ENCODE data around the gene TGFB2.

TGFB2 gene

DNA sequence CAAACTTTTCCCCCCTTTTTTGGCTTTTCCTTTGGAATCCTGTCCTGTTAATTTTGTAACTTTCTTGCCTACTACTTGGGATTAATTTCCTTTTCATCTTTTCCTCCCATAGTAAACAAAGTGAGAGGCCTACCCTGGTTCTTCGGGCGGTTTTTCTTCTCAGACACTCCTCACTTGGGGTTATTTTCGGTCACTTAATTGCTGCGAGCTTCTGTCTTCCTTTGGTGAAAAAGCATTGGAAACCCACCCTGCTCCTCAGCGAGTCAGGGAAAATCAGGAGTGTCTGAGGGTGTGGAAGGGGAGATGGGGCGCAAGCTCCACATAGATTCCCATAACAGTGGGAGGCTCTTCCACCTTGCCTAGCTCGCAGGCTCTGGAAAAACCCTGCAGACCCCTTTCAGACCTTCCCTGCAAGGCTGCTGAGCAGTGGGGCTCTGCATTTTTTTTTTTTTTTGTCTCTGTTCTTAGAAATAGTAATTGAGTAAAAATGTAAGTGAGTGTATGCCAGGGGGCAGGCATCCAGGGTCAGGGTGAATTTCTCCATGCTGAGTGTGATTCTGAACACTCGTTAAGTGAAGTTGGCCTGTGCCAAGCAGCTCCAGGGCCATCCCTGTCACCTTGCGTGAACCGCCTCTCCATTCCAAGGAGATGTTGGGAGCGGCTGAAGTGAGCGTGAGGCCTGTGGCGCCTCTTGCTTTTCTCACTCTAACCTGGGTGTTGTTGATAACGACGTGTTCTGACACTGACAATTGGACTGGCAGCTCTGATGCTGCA, 20.3 kb downstream of the TGFB2 start:
- Histone ChIP-seq H3K36me3 (ENCODE audit: control insufficient read depth, insufficient read depth, low read length) (no peaks in the 10 kb centered on the region), H3K4me3 (ENCODE audit: low read depth, low read length) (no peak overlapping the region), H3K4me1 (ENCODE audit: control insufficient read depth, insufficient read depth, low read length) (no peaks in the 10 kb centered on the region), H3K9me3 (ENCODE audit: control insufficient read depth, insufficient read depth, low read length) (no peaks in the 10 kb centered on the region), H3K27me3 (ENCODE audit: control insufficient read depth, insufficient read depth, low read length) (no peaks in the 10 kb centered on the region), H3K9ac (ENCODE audit: low read depth, low read length) (no peak overlapping the region)

- Histone ChIP-seq H3K4me3 (ENCODE audit: low read depth, low read length) (no peak overlapping the region), H3K4me1 (ENCODE audit: control insufficient read depth, insufficient read depth, low read length) (no peaks in the 10 kb centered on the region), H3K36me3 (ENCODE audit: control insufficient read depth, insufficient read depth, low read length) (no peaks in the 10 kb centered on the region), H3K9ac (ENCODE audit: low read depth, low read length) (no peak overlapping the region), H3K27me3 (ENCODE audit: control insufficient read depth, insufficient read depth, low read length) (no peaks in the 10 kb centered on the region), H3K9me3 (ENCODE audit: control insufficient read depth, insufficient read depth, low read length) (no peaks in the 10 kb centered on the region)
Measured at GRCh38 chr1:218366322-218367052, 21.4 kb downstream of the TGFB2 start.

DNA sequence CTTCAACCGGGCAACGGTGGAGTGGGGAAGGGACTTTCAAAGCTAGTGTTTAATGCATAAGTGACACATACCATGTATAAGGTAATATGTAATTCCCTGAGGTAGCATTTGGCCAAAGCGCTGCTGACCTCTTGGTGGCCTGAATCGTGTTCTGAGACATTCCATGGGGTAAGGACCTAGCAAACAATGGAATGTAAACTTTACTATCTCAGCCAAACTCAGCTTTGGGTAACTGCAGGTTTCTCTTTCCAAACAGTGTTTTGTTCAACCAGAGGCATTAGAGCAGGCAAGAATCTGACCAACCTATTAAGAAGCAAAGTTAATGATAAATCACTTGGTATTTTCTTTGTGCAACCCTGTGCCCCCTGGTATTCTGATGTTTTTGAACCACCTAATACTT, 22.0 kb downstream of the TGFB2 start:
- H3K4me1 ChIP-seq (ENCODE audit: control insufficient read depth, insufficient read depth, low read length): no peaks in the 10 kb centered on the region
- H3K9me3 ChIP-seq (ENCODE audit: control insufficient read depth, insufficient read depth, low read length): no peaks in the 10 kb centered on the region
- no peaks in the 10 kb centered on the region for H3K36me3 ChIP-seq (ENCODE audit: control insufficient read depth, insufficient read depth, low read length)
- no peak overlapping the region for H3K9ac ChIP-seq (ENCODE audit: low read depth, low read length)
- H3K27me3 ChIP-seq (ENCODE audit: control insufficient read depth, insufficient read depth, low read length): no peaks in the 10 kb centered on the region
- H3K4me3 ChIP-seq (ENCODE audit: low read depth, low read length): no peak overlapping the region

DNA sequence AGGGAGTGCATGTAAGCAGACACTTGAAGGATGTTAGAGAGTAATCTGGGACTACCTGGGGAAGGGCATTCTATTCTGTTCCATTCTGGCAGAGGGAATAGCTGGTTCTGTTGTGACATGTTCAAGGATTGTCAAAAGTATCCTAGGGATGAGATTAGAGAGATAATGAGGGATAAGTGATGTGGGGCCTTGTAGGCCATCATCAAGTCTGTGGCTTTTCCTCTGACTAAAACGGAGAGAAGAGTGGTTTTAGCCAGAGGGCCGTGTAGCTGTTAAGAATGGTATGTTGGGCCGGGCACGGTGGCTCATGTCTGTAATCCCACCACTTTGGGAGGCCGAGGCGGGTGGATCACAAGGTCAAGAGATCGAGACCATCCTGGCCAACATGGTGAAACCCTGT, 23.6 kb downstream of the TGFB2 start:
- H3K4me3 ChIP-seq (ENCODE audit: low read depth, low read length): no peak overlapping the region
- no peaks in the 10 kb centered on the region for H3K27me3 ChIP-seq (ENCODE audit: control insufficient read depth, insufficient read depth, low read length)
- H3K9me3 ChIP-seq (ENCODE audit: control insufficient read depth, insufficient read depth, low read length): no peaks in the 10 kb centered on the region
- H3K36me3 ChIP-seq (ENCODE audit: control insufficient read depth, insufficient read depth, low read length): no peaks in the 10 kb centered on the region
- H3K9ac ChIP-seq (ENCODE audit: low read depth, low read length): no peak overlapping the region
- no peaks in the 10 kb centered on the region for H3K4me1 ChIP-seq (ENCODE audit: control insufficient read depth, insufficient read depth, low read length)

GRCh38 chr1:218369688-218370511, 24.8 kb downstream of the TGFB2 start:
- Histone ChIP-seq H3K9me3 (ENCODE audit: control insufficient read depth, insufficient read depth, low read length) (no peaks in the 10 kb centered on the region), H3K27me3 (ENCODE audit: control insufficient read depth, insufficient read depth, low read length) (no peaks in the 10 kb centered on the region), H3K9ac (ENCODE audit: low read depth, low read length) (no peak overlapping the region), H3K36me3 (ENCODE audit: control insufficient read depth, insufficient read depth, low read length) (no peaks in the 10 kb centered on the region), H3K4me3 (ENCODE audit: low read depth, low read length) (no peak overlapping the region), H3K4me1 (ENCODE audit: control insufficient read depth, insufficient read depth, low read length) (no peaks in the 10 kb centered on the region)

- Histone ChIP-seq H3K27me3 (ENCODE audit: control insufficient read depth, insufficient read depth, low read length) (no peaks in the 10 kb centered on the region), H3K4me3 (ENCODE audit: low read depth, low read length) (no peak overlapping the region), H3K4me1 (ENCODE audit: control insufficient read depth, insufficient read depth, low read length) (no peaks in the 10 kb centered on the region), H3K9ac (ENCODE audit: low read depth, low read length) (no peak overlapping the region), H3K9me3 (ENCODE audit: control insufficient read depth, insufficient read depth, low read length) (no peaks in the 10 kb centered on the region), H3K36me3 (ENCODE audit: control insufficient read depth, insufficient read depth, low read length) (no peaks in the 10 kb centered on the region)
Measured at GRCh38 chr1:218371927-218372672, 27.0 kb downstream of the TGFB2 start.

DNA sequence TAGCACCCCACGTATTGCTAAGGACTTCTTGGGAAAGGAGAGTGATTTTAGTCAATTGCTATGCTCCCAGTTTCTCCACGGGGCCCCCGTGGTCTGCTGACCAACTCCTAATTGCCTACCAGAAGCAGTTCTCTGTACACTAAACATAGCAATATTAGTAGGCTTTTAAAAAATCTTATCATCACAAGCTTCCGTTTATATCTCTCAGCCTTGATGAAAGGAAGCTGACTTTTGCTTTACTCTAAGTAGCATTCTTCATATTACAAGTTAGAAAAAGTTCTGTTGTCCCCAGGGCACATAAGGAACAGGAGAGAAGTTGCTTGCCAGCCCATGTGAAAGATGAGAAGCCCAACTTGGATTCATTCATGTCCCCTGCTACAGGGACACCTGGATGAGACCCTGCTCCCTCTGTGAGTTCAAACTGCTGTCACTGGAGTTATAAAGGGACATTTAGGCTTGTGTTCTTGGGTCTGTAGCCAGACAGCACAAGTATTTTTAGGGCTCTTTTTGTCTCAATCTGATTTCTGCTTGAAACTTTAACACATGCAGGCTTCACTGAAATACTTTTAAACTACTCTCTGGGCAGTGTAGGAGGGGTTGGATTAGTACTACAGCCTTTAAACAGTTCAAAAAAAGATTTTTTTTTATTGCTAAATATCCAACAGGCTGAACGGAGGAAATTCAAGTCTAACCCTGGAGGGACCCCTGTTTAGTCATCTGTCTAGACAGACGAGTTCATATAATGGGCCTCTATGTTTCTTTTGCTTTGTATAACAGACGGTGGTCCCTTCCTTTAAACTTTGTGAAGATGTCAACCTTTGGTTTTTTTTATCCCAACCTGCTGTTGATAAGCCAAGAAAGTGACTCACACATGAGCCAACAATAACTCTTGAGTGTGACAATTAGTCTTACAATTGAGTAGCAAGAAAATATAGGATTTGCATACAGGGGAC, 29.5 kb downstream of the TGFB2 start:
- H3K9ac ChIP-seq (ENCODE audit: low read depth, low read length): no peak overlapping the region

DNA sequence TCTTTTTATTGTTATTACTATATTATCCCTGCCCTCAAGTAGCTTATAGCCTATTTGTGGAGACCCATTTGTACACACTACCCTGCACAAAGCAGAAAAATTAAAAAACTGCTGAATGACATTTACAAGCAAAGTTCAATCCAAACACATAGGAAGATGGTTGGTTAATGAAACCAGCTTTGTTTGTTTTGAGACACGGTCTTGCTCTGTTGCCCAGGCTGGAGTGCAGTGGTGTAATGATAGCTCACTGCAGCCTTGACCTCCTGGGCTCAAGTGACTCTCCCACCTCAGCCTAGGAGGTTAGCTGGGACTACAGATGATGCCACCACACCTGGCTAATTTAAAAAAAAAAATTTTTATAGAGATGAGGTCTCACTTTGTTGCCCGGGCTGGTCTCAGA, 31.6 kb downstream of the TGFB2 start:
- Histone ChIP-seq H3K9ac (ENCODE audit: low read depth, low read length) (no peak overlapping the region), H3K9me3 (ENCODE audit: control insufficient read depth, insufficient read depth, low read length) (no peaks in the 10 kb centered on the region), H3K27me3 (ENCODE audit: control insufficient read depth, insufficient read depth, low read length) (no peaks in the 10 kb centered on the region), H3K36me3 (ENCODE audit: control insufficient read depth, insufficient read depth, low read length) (no peaks in the 10 kb centered on the region), H3K4me1 (ENCODE audit: control insufficient read depth, insufficient read depth, low read length) (no peaks in the 10 kb centered on the region), H3K4me3 (ENCODE audit: low read depth, low read length) (no peak overlapping the region)

More for the DNA sequence above, 29.5 kb downstream of the TGFB2 start:
- H3K4me1 ChIP-seq (ENCODE audit: control insufficient read depth, insufficient read depth, low read length): no peaks in the 10 kb centered on the region
- H3K4me3 ChIP-seq (ENCODE audit: low read depth, low read length): no peak overlapping the region
- H3K9me3 ChIP-seq (ENCODE audit: control insufficient read depth, insufficient read depth, low read length): no peaks in the 10 kb centered on the region
- H3K27me3 ChIP-seq (ENCODE audit: control insufficient read depth, insufficient read depth, low read length): no peaks in the 10 kb centered on the region
- H3K36me3 ChIP-seq (ENCODE audit: control insufficient read depth, insufficient read depth, low read length): no peaks in the 10 kb centered on the region

DNA sequence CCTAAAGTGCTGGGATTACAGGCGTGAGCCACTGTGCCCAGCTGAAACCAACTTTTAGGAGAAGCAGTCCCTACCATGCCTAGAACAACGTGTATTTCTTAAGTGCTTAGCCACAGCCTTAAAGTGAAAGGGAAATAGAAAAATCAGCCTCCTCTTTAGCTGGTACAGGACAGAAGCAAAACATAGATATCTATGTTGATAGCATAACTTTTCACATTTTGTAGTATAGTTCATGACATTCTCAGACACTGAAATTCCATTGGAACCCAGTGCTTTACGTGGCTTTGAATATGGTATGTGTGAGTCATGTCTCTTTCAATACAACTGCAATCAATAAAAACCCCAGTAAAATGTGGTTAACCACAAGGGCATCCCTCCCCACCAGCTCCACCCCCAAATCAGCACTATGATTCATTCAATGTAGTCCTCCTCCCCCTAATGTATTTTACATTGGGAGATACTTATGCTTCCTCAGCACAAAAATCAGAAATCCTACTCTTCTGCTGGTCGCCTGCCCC, 32.1 kb downstream of the TGFB2 start:
- Histone ChIP-seq H3K9me3 (ENCODE audit: control insufficient read depth, insufficient read depth, low read length) (no peaks in the 10 kb centered on the region), H3K4me1 (ENCODE audit: control insufficient read depth, insufficient read depth, low read length) (no peaks in the 10 kb centered on the region), H3K9ac (ENCODE audit: low read depth, low read length) (no peak overlapping the region), H3K36me3 (ENCODE audit: control insufficient read depth, insufficient read depth, low read length) (no peaks in the 10 kb centered on the region), H3K27me3 (ENCODE audit: control insufficient read depth, insufficient read depth, low read length) (no peaks in the 10 kb centered on the region), H3K4me3 (ENCODE audit: low read depth, low read length) (no peak overlapping the region)

GRCh38 chr1:218380125-218380977, 35.2 kb downstream of the TGFB2 start:
- no peaks in the 10 kb centered on the region for H3K9me3 ChIP-seq (ENCODE audit: control insufficient read depth, insufficient read depth, low read length)
- H3K4me1 ChIP-seq (ENCODE audit: control insufficient read depth, insufficient read depth, low read length): no peaks in the 10 kb centered on the region
- H3K27me3 ChIP-seq (ENCODE audit: control insufficient read depth, insufficient read depth, low read length): no peaks in the 10 kb centered on the region
- no peaks in the 10 kb centered on the region for H3K36me3 ChIP-seq (ENCODE audit: control insufficient read depth, insufficient read depth, low read length)
- H3K9ac ChIP-seq (ENCODE audit: low read depth, low read length): no peak overlapping the region
- no peak overlapping the region for H3K4me3 ChIP-seq (ENCODE audit: low read depth, low read length)
